H1 (cell line): Measurements from ENCODE around the gene LLPH. TPM values are rescaled to one million over a fixed set of nuclear protein-coding genes. Genes with fewer than 3 reads are reported as not detected.

ENCODE experiments used
- BRCA1 ChIP-seq: IDR thresholded peaks from 2 replicates; pipeline ENCODE4 v1.6.1; 2012; ENCODE audit warnings: low read depth, low read length, improper control_type of control experiment
- KDM4A ChIP-seq: IDR thresholded peaks from one replicate; pipeline ENCODE4 v1.7.1; 2012; ENCODE audit warnings: low read depth, mild to moderate bottlenecking, moderate library complexity, low read length, inconsistent platforms; ENCODE audit not compliant: severe bottlenecking
- TAF1 ChIP-seq: IDR thresholded peaks from 2 replicates; pipeline ENCODE4 v1.6.1; 2011; ENCODE audit warnings: mild to moderate bottlenecking, low read depth, low read length
- ZNF274 ChIP-seq: IDR thresholded peaks from 2 replicates; pipeline ENCODE4 v1.7.0; 2012; ENCODE audit warnings: low read length, borderline replicate concordance; ENCODE audit errors: extremely low read depth
- polyA plus RNA-seq, 7 experiments: library from polyadenylated mRNA; depleted of rRNA in 3 of 7; stranded (reverse) in 5 of 7; unstranded in 2 of 7; fragments of >200 nt in 5 of 7; fragments of 200-250 nt in 2 of 7; gene quantifications; 1 replicate in 5 of 7; 2 replicates in 1 of 7; 4 replicates in 1 of 7; pipeline versions ENCODE4 v1.2.1 to v1.2.3, GENCODE V29; 2011 to 2013; ENCODE audit warnings: missing spikeins in 2 of 7, mixed read lengths in 2 of 7
- total RNA-seq: library from RNA; stranded (reverse); fragmentation: NEBNext Ultra II Directional; extraction: Animal tissue kit (Norgen Biotek cat#: 25700); gene quantifications from 2 replicates; pipeline ENCODE4 v1.2.1, GENCODE V29; 2021

LLPH gene
- total and polyA plus RNA-seq, 2 of the 8 experiments (the other 6 are each of a cell fraction or from before 2014, with no cell fraction given) = 2.3 to 31.3 TPM

DNA sequence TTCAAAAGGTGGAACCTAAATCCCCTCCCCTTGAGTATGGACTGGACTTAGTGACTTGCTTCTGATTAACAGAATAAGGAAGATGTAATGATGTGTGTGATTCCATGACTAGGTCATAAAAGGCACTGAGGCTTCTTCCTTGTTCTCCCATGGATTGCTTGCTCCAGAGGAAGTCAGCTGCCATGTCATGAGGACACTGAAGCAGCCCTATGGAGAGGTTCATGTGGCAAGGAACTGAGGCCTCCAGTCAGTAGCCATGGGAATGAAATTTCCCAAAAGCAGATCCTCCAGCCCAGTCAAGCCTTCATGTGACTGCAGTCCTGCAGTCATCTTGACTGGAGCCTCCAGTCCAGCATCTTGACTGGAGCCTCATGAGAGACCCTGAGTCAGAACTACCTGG is 28.6 kb upstream of the LLPH start (continued):
- no peak for TF ChIP-seq BRCA1
- no peak for TF ChIP-seq KDM4A
- TF ChIP-seq TAF1 = no peak
- TF ChIP-seq ZNF274 = no peak
